ENCODE data around the gene COX5B.
"Not testable (repeated sequence)": the region's sequence is repeated elsewhere in the genome, so short reads cannot be mapped to it uniquely, and the experiment has no call there.

Gene COX5B, protein sequence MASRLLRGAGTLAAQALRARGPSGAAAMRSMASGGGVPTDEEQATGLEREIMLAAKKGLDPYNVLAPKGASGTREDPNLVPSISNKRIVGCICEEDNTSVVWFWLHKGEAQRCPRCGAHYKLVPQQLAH

GRCh38 chr2:97645695-97646629 is at the start of gene COX5B:
TSS of gene COX5B (plus strand) at chr2:97646062. CDS start at chr2:97646087, 25 bp downstream.
- DNase-seq, result peak; percentile 99

- not testable (repeated sequence) for DNase-seq
Measured at GRCh38 chr2:97596180-97596579, 49.7 kb upstream of the COX5B start.

DNA sequence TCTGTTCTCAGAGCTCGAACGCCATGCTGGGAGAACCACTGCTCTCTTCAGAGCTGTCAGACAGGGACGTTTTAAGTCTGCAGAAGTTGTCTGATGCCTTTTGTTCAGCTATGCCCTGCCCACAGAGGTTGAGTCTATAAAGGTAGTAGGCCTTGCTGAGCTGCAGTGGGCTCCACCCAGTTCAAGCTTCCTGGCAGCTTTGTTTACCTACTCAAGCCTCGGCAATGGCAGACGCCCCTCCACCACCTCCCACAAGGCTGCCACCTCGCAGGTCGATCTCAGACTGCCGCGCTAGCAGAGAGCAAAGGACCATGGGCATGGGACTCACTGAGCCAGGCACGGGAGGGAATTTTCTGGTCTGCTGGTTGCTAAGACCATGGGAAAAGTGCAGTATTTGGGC is 44.3 kb upstream of the COX5B start:
- not testable (repeated sequence) for DNase-seq

GRCh38 chr2:97605109-97605508 is 40.8 kb upstream of the COX5B start:
- not testable (repeated sequence) for DNase-seq

DNA sequence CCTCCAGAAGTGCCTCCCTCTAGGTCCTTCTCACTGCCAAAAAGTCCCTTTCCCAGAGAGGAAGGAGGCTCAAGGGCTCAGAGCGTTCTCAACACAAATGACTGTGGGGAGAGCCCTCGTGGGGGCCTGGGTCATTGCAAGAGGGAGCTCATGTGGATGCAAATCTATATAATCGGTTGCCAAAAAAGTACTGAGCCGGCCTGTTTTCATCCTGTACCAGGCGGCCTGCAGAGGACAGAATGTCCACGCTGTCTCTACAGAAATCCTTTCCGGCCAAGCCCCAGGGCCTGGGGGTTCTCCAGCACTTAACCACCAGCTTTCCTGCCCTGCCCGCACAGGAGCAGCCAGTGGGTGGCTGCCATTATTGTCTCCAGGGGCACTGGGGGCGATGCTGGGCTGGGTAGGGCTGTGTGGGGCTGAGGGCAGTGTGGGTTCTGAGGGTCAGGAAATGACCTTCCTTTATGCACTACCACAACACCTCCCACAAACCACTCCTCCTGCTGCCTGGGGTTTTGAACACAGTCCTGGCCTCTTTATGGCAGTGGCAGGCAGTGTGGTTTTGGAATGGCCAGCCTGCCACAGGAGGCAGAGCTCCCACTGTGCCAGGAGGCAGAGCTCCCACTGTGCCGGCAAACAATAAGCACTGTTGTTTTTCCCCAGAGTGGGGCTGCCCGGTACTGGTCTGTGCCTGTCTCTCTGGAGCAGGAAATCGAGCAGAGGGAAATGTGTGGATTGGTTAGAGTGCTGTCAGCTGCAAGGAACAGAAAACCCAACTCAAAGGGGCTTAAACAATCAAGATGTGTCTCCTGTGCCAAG is 40.1 kb upstream of the COX5B start:
- not testable (repeated sequence) for DNase-seq

GRCh38 chr2:97608745-97609144 is 37.1 kb upstream of the COX5B start:
- DNase-seq, result not testable (repeated sequence)

- DNase-seq, result not testable (repeated sequence)
Measured at GRCh38 chr2:97611895-97612294, 34.0 kb upstream of the COX5B start.

GRCh38 chr2:97615746-97616145 is 30.1 kb upstream of the COX5B start:
- not testable (repeated sequence) for DNase-seq

- no peak for DNase-seq
Measured at GRCh38 chr2:97617911-97618310, 28.0 kb upstream of the COX5B start.

- DNase-seq, result not testable (repeated sequence)
Measured at GRCh38 chr2:97618939-97619827, 26.7 kb upstream of the COX5B start.

DNA sequence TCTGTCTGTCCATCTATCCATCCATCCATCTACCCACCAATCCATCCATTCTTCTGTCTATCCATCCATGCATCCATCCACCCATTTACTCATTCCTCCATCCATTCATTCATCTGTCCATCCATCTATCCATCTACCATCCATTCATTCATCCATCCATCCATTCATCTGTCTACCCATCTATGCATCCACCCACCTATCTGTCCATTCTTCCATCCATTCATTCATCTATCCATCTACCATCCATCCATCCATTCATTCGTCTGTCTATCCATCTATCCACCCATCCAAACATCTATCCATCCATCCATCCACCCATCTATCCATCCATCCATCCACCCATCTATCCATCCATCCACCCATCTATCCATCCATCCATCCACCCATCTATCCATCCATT is 25.4 kb upstream of the COX5B start:
- not testable (repeated sequence) for DNase-seq

GRCh38 chr2:97622976-97623375 is 22.9 kb upstream of the COX5B start:
- not testable (repeated sequence) for DNase-seq

DNA sequence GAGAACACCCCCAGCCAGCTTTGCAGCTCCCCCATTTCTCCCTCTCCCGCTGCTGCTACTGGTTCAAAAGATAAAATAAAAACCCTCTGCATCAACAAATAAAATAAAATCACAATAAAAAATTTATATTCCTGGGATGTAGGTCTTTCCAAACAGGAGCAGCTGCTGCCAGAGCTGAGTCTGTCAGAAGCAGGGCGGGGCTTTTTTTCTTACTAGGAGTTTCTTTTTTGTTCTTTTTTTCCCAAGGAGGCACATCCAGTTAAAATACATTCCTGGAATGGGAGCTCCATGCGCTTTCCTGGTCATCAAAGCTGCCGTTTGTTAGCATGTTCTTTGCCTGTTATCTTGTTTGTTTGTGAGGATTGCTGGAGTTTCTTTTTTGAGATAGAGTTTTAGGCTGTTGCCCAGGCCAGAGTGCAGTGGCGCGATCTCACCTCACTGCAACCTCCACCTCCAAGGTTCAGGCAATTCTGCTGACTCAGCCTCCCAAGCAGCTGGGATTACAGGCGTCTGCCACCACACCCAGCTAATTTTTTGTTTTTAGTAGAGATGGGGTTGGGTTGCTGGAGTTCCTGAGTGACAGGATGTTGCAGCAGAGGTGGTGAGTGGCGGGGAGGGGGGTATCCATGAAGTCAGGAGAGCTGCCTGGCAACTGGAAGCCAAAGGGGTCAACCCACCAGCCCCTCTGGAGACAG is 20.4 kb upstream of the COX5B start:
- not testable (repeated sequence) for DNase-seq

GRCh38 chr2:97626049-97626430 is 19.8 kb upstream of the COX5B start:
- not testable (repeated sequence) for DNase-seq

- DNase-seq, result no peak
Measured at GRCh38 chr2:97644023-97644717, 1.7 kb upstream of the COX5B start.

DNA sequence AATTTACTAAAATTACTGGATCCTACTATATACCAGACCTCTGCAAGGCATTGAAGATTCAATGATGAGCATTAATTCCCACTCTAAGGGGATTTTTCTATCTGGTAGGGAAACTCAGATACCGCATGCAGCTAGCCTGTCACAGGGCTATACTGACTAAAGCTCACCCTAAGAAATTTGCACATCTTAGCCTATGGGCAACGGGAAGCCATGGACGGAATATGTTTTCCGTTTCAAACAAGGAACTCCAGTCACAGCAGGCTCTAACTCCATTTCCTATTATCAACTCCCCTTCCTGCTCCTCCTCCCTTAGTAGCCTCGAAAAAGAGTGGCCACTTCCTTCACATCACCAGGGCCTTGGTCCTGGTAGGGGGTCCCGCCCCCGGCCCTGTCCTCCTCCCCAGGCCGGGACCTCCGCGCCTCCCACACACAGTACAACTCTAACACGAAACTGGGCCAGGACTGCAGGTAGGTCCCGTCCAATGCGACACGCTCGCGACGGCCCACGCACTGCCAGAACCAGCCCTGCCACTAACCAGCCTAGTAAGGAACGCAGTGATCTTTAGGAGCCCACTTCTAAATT is 659 bp upstream of the COX5B start:
- DNase-seq, result no peak

GRCh38 chr2:97646977-97647376 is 1.1 kb downstream of the COX5B start:
- no peak for DNase-seq

- no peak for DNase-seq
Measured at GRCh38 chr2:97651114-97651513, 5.3 kb downstream of the COX5B start.

DNA sequence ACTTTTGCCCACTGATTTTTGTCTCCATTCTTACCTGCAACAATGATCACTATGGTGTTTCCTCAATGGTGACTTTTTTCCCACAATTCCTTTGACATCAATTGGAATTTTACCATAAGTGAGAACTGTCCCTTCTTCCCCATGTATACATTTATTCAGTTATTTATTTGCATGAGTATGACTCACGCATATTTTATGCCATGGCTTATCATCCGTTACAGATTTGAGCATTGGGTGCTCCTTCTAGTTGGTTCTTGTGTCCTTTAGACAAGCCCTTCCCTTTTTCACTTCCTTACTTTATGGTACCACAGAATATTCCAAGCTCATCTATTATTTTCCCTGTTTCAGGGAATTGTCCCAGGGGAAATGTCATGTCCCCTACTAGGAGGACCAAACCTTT is 7.6 kb downstream of the COX5B start:
- no peak for DNase-seq

GRCh38 chr2:97653874-97654273 is 8.0 kb downstream of the COX5B start:
- DNase-seq, result no peak

GRCh38 chr2:97654309-97654708 is 8.4 kb downstream of the COX5B start:
- no peak for DNase-seq
